ENCODE data around the gene C1orf56. TPM values are rescaled to one million over a fixed set of nuclear protein-coding genes. Genes with fewer than 3 reads are reported as not detected.

C1orf56 gene
- total and polyA plus RNA-seq, 10 of the 15 experiments (the other 5 are each of a cell fraction or from before 2014, with no cell fraction given) = 0.22 to 15.5 (median 1.5) TPM

- SMC1A ChIA-PET (ENCODE audit: uncharacterized antibody, unreplicated experiment) = interaction anchor here (1.7 kb wide), 1 partner anchor 19 kb away, joined by 3 read pairs; no protein-coding TSS in a partner anchor
- WGBS (ENCODE audit: insufficient coverage, insufficient replicate concordance, low lambda C conversion rate, missing lambda C conversion rate) = 97% methylated on average over 8 of the region's 8 CpGs
- H3K4me3 ChIP-seq = no peak overlapping the region
- H3K9me3 ChIP-seq (replicated peaks; ENCODE audit: control insufficient read depth, insufficient read depth, low read length) = no peaks in the 10 kb centered on the region
- no peaks in the 10 kb centered on the region for H3K79me2 ChIP-seq (ENCODE audit: control insufficient read depth, insufficient read depth, low read length)
- intact Hi-C loops (cut with micrococcal nuclease; ENCODE audit: unreplicated experiment) (no loop called here), in situ Hi-C loops (cut with MboI) (no loop called here)
- peaks cover 4 to 5% of the 10 kb centered on the region in 2 experiments; a peak in 2 of 4 replicates for H3K36me3 ChIP-seq (ENCODE audit: control insufficient read depth in 2 of 2, insufficient read depth in 2 of 2, low read length in 1 of 2)
- no peaks in the 10 kb centered on the region for H4K20me1 ChIP-seq (ENCODE audit: control insufficient read depth, insufficient read depth)
- no peak for TF ChIP-seq PAX8 (IDR thresholded peaks at IDR 0.05)
- TF ChIP-seq, protein P1, sequence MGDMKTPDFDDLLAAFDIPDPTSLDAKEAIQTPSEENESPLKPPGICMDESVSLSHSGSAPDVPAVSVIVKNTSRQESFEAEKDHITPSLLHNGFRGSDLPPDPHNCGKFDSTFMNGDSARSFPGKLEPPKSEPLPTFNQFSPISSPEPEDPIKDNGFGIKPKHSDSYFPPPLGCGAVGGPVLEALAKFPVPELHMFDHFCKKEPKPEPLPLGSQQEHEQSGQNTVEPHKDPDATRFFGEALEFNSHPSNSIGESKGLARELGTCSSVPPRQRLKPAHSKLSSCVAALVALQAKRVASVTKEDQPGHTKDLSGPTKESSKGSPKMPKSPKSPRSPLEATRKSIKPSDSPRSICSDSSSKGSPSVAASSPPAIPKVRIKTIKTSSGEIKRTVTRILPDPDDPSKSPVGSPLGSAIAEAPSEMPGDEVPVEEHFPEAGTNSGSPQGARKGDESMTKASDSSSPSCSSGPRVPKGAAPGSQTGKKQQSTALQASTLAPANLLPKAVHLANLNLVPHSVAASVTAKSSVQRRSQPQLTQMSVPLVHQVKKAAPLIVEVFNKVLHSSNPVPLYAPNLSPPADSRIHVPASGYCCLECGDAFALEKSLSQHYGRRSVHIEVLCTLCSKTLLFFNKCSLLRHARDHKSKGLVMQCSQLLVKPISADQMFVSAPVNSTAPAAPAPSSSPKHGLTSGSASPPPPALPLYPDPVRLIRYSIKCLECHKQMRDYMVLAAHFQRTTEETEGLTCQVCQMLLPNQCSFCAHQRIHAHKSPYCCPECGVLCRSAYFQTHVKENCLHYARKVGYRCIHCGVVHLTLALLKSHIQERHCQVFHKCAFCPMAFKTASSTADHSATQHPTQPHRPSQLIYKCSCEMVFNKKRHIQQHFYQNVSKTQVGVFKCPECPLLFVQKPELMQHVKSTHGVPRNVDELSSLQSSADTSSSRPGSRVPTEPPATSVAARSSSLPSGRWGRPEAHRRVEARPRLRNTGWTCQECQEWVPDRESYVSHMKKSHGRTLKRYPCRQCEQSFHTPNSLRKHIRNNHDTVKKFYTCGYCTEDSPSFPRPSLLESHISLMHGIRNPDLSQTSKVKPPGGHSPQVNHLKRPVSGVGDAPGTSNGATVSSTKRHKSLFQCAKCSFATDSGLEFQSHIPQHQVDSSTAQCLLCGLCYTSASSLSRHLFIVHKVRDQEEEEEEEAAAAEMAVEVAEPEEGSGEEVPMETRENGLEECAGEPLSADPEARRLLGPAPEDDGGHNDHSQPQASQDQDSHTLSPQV (IDR thresholded peaks at IDR 0.05) = no peak
- no TSS peak for BruUV-seq (replicated peaks)
- RAD21 ChIA-PET (ENCODE audit: unreplicated experiment) = no interaction called here
- H3K27ac ChIP-seq (ENCODE audit: control insufficient read depth, insufficient read depth) = no peak overlapping the region
- DNase-seq (ENCODE audit: low read depth, low spot score) (no peak), FAIRE-seq (no peak), ATAC-seq (no peak)
- H3K4me1 ChIP-seq (ENCODE audit: control insufficient read depth, insufficient read depth, low read length) = no peaks in the 10 kb centered on the region
- CTCF ChIA-PET = interaction anchor here (0.6 to 1.8 kb wide), 4 partner anchors 15 to 201 kb away, joined by 3 to 6 read pairs (median 4); partner anchors contain the start of genes C1orf56 and TNFAIP8L2
- no peaks in the 10 kb centered on the region for H3K27me3 ChIP-seq (replicated peaks in 1 of 2; ENCODE audit: control insufficient read depth in 2 of 2, insufficient read depth in 2 of 2, low read length in 1 of 2)
- no peak overlapping the region for H3K4me2 ChIP-seq (ENCODE audit: control insufficient read depth, insufficient read depth)
- no peak overlapping the region for H2AFZ ChIP-seq (ENCODE audit: control insufficient read depth, low read depth, low read length)
- no peak overlapping the region for H3K9ac ChIP-seq (ENCODE audit: control insufficient read depth, insufficient read depth, low read length)
- POLR2A ChIA-PET = no interaction called here
These were observed 15.4 kb upstream of the C1orf56 start for GRCh38 chr1:151032164-151032563.

- BruUV-seq (replicated peaks) = no TSS peak
- no peak for FAIRE-seq
- no peak for TF ChIP-seq ZNF687 (IDR thresholded peaks at IDR 0.05)
- no peak for TF ChIP-seq HDAC2 (IDR thresholded peaks at IDR 0.05)
- no peak for TF ChIP-seq NFYB (IDR thresholded peaks at IDR 0.05; ENCODE audit: insufficient read depth, low read depth, low read length)
- TF ChIP-seq NBN (IDR thresholded peaks at IDR 0.05) = no peak
- TF ChIP-seq CREM (IDR thresholded peaks at IDR 0.05; ENCODE audit: low read depth) = no peak
- TF ChIP-seq MLLT1 (IDR thresholded peaks at IDR 0.05) = no peak
These were observed 12.4 kb upstream of the C1orf56 start for GRCh38 chr1:151035167-151035566.

More at GRCh38 chr1:151035167-151035566, 12.4 kb upstream of the C1orf56 start:
- H3K27ac ChIP-seq (ENCODE audit: control insufficient read depth, insufficient read depth) = no peak overlapping the region
- ChIA-PET RAD21 (ENCODE audit: unreplicated experiment) (no interaction called here), CTCF (interaction anchor here (0.6 to 1.1 kb wide), 3 partner anchors 11 to 28 kb away, joined by 3 to 5 read pairs (median 3); partner anchors contain the start of gene MINDY1), SMC1A (ENCODE audit: uncharacterized antibody, unreplicated experiment) (no interaction called here), POLR2A (interaction anchor here (0.5 kb wide), 1 partner anchor 149 kb away, joined by 4 read pairs; no protein-coding TSS in a partner anchor)
- no peak overlapping the region for H3K4me3 ChIP-seq
- 94% methylated on average over 3 of the region's 3 CpGs for WGBS (ENCODE audit: insufficient coverage, insufficient replicate concordance, low lambda C conversion rate, missing lambda C conversion rate)
- no peaks in the 10 kb centered on the region for H3K9me3 ChIP-seq (replicated peaks; ENCODE audit: control insufficient read depth, insufficient read depth, low read length)
- H3K79me2 ChIP-seq (ENCODE audit: control insufficient read depth, insufficient read depth, low read length) = no peaks in the 10 kb centered on the region
- no peak overlapping the region for H3K4me2 ChIP-seq (ENCODE audit: control insufficient read depth, insufficient read depth)
- intact Hi-C loops (cut with micrococcal nuclease; ENCODE audit: unreplicated experiment) (no loop called here), in situ Hi-C loops (cut with MboI) (no loop called here)
- H4K20me1 ChIP-seq (ENCODE audit: control insufficient read depth, insufficient read depth) = no peaks in the 10 kb centered on the region
- ATAC-seq (no peak), DNase-seq (ENCODE audit: low read depth, low spot score) (no peak)
- H2AFZ ChIP-seq (ENCODE audit: control insufficient read depth, low read depth, low read length) = no peak overlapping the region
- H3K9ac ChIP-seq (ENCODE audit: control insufficient read depth, insufficient read depth, low read length) = no peak overlapping the region
- no peaks in the 10 kb centered on the region for H3K27me3 ChIP-seq (replicated peaks in 1 of 2; ENCODE audit: control insufficient read depth in 2 of 2, insufficient read depth in 2 of 2, low read length in 1 of 2)
- peaks cover 2% of the 10 kb centered on the region in 2 experiments; a peak in 2 of 4 replicates for H3K36me3 ChIP-seq (ENCODE audit: control insufficient read depth in 2 of 2, insufficient read depth in 2 of 2, low read length in 1 of 2)
- no peaks in the 10 kb centered on the region for H3K4me1 ChIP-seq (ENCODE audit: control insufficient read depth, insufficient read depth, low read length)

All from GM12878 (cell line).